Fibroblast of skin of left biceps (primary cell): ENCODE measurements around the gene PLGRKT.
"Not testable (repeated sequence)": the region's sequence is repeated elsewhere in the genome, so short reads cannot be mapped to it uniquely, and the experiment has no call there.

ENCODE experiments used
- DNase-seq, 2 experiments: peaks; one replicate each; pipeline ENCODE4 v3.0.0-alpha.2; 2013; ENCODE audit warnings: low read depth in 2 of 2

PLGRKT gene

GRCh38 chr9:5375790-5376477 is 61.8 kb downstream of the PLGRKT start:
- no peak for DNase-seq

- no peak for DNase-seq
These were observed 62.6 kb downstream of the PLGRKT start for GRCh38 chr9:5375091-5375490.

GRCh38 chr9:5364294-5365024 is 73.3 kb downstream of the PLGRKT start:
- DNase-seq, result no peak

- no peak for DNase-seq
These were observed 76.3 kb downstream of the PLGRKT start for GRCh38 chr9:5361326-5362010.

GRCh38 chr9:5360341-5360740 is 77.4 kb downstream of the PLGRKT start:
- no peak for DNase-seq

- DNase-seq, result no peak
These were observed 80.2 kb downstream of the PLGRKT start for GRCh38 chr9:5357431-5358105.

- no peak for DNase-seq
These were observed 81.9 kb downstream of the PLGRKT start for GRCh38 chr9:5355817-5356216.

GRCh38 chr9:5355226-5355625 is 82.5 kb downstream of the PLGRKT start:
- DNase-seq, result no peak

GRCh38 chr9:5354184-5354583 is 83.5 kb downstream of the PLGRKT start:
- DNase-seq, result no peak

GRCh38 chr9:5352637-5353248 is 85.0 kb downstream of the PLGRKT start:
- no peak for DNase-seq

- not testable (repeated sequence) for DNase-seq
These were observed 98.4 kb downstream of the PLGRKT start, which contains the start of gene RLN1 for GRCh38 chr9:5338992-5339981. Gene RLN1, minus strand, starts transcription at chr9:5339876. Its CDS starts 130 bp downstream, at chr9:5339746.

GRCh38 chr9:5336688-5337087 is 101.0 kb downstream of the PLGRKT start:
- DNase-seq, result no peak

- DNase-seq, result not testable (repeated sequence)
These were observed 106.4 kb downstream of the PLGRKT start for GRCh38 chr9:5331276-5331675.

GRCh38 chr9:5326893-5327548 is 110.7 kb downstream of the PLGRKT start:
- DNase-seq, result no peak

- no peak for DNase-seq
These were observed 111.5 kb downstream of the PLGRKT start for GRCh38 chr9:5326187-5326586.

GRCh38 chr9:5321601-5322000 is 116.1 kb downstream of the PLGRKT start:
- DNase-seq, result not testable (repeated sequence)

- DNase-seq, result no peak
These were observed 116.7 kb downstream of the PLGRKT start for GRCh38 chr9:5321058-5321457.

- not testable (repeated sequence) for DNase-seq
These were observed 121.3 kb downstream of the PLGRKT start for GRCh38 chr9:5316406-5316805.

- DNase-seq, result no peak
These were observed 122.4 kb downstream of the PLGRKT start for GRCh38 chr9:5315187-5315923.
